GM23338 (cell line): ENCODE data around the gene SDC1. TPM values are rescaled to one million over a fixed set of nuclear protein-coding genes. Genes with fewer than 3 reads are reported as not detected.

ENCODE experiments used
- ATAC-seq: fragments of 200-7000 bp; cut with Tn5 transposase; 3 replicates; pipeline ENCODE4 v1.9.1; 2020
- DNase-seq: peaks from one replicate; pipeline ENCODE4 v3.0.0-alpha.2; 2015; ENCODE audit warnings: low spot score
- H2AFZ ChIP-seq: fragments of 200-600 bp; sonication (generic); 2 replicates; pipeline ENCODE4 v1.8.0; 2016; ENCODE audit warnings: antibody characterized with exemption, mild to moderate bottlenecking, moderate library complexity
- H3F3A ChIP-seq: fragments of 200-600 bp; sonication (generic); replicated peaks from 2 replicates; pipeline ENCODE4 v1.8.0; 2017; ENCODE audit warnings: antibody characterized with exemption, mixed run types, low read depth
- H3K27ac ChIP-seq: fragments of 200-600 bp; sonication (generic); 2 replicates; pipeline ENCODE4 v1.6.1; 2016; ENCODE audit warnings: low read depth
- H3K27me3 ChIP-seq: fragments of 200-600 bp; sonication (generic); 2 replicates; pipeline ENCODE4 v1.8.0; 2016; ENCODE audit warnings: mild to moderate bottlenecking, mixed run types, moderate library complexity; ENCODE audit not compliant: insufficient read depth
- H3K36me3 ChIP-seq: fragments of 200-600 bp; sonication (generic); 2 replicates; pipeline ENCODE4 v1.8.0; 2016; ENCODE audit warnings: mild to moderate bottlenecking; ENCODE audit not compliant: insufficient read depth
- H3K4me1 ChIP-seq: fragments of 200-600 bp; sonication (generic); 2 replicates; pipeline ENCODE4 v1.8.0; 2016; ENCODE audit warnings: mild to moderate bottlenecking, moderate library complexity; ENCODE audit not compliant: insufficient read depth
- H3K4me2 ChIP-seq: fragments of 200-600 bp; sonication (generic); 2 replicates; pipeline ENCODE4 v1.7.1; 2017; ENCODE audit warnings: mixed run types
- H3K4me3 ChIP-seq: fragments of 200-600 bp; sonication (generic); 2 replicates; pipeline ENCODE4 v1.6.1; 2016; ENCODE audit warnings: mixed run types
- H3K79me2 ChIP-seq: fragments of 200-600 bp; sonication (generic); replicated peaks from 2 replicates; pipeline ENCODE4 v1.8.0; 2017; ENCODE audit warnings: mild to moderate bottlenecking; ENCODE audit not compliant: insufficient read depth
- H3K9me2 ChIP-seq: fragments of 200-600 bp; sonication (generic); 2 replicates; pipeline ENCODE4 v1.8.0; 2017; ENCODE audit not compliant: insufficient read depth
- H4K20me1 ChIP-seq: fragments of 200-600 bp; sonication (generic); replicated peaks from 2 replicates; pipeline ENCODE4 v1.8.0; 2017; ENCODE audit warnings: mild to moderate bottlenecking; ENCODE audit not compliant: insufficient read depth
- H3K27ac Mint-ChIP-seq: 2 replicates; pipeline ENCODE4 v1.8.0; 2020; ENCODE audit warnings: inconsistent platforms, mild to moderate bottlenecking, moderate library complexity, mixed read lengths
- H3K27me3 Mint-ChIP-seq: 3 replicates; pipeline ENCODE4 v1.8.0; 2022; ENCODE audit warnings: low read depth, mild to moderate bottlenecking, moderate library complexity, mixed read lengths, inconsistent platforms; ENCODE audit not compliant: insufficient read depth, poor library complexity
- H3K36me3 Mint-ChIP-seq: 3 replicates; pipeline ENCODE4 v1.8.0; 2021; ENCODE audit warnings: low read depth, mild to moderate bottlenecking, inconsistent platforms, moderate library complexity, mixed read lengths
- H3K4me1 Mint-ChIP-seq: 3 replicates; pipeline ENCODE4 v1.8.0; 2020; ENCODE audit warnings: mild to moderate bottlenecking, inconsistent platforms, mixed read lengths
- H3K4me3 Mint-ChIP-seq: 3 replicates; pipeline ENCODE4 v1.8.0; 2021; ENCODE audit warnings: moderate library complexity, mild to moderate bottlenecking, inconsistent platforms, mixed read lengths
- H3K9me3 Mint-ChIP-seq: 3 replicates; pipeline ENCODE4 v1.8.0; 2020; ENCODE audit warnings: moderate library complexity, mild to moderate bottlenecking, inconsistent platforms, mixed read lengths
- EZH2 ChIP-seq: fragments of 200-600 bp; sonication (generic); IDR thresholded peaks from one replicate; pipeline ENCODE4 v1.8.0; 2017; ENCODE audit warnings: antibody characterized with exemption, mild to moderate bottlenecking, low read depth; ENCODE audit not compliant: unreplicated experiment
- polyA plus RNA-seq: library from polyadenylated mRNA; unstranded; fragments of >200 nt; fragmentation: Nextera tagmentation; extraction: Ambion mirVana; gene quantifications from 2 replicates; pipeline ENCODE4 v1.2.1, GENCODE V29; 2016
- total RNA-seq: library from RNA; depleted of rRNA; stranded (reverse); fragments of >200 nt; shearing (Covaris generic); gene quantifications from 2 replicates; pipeline ENCODE4 v1.2.3, GENCODE V29; 2014
- TF ChIP-seq, protein P1 (sequence below): fragments of 250-450 bp; sonication (Bioruptor Pico); IDR thresholded peaks from 2 replicates; pipeline ENCODE4 v1.5.0; 2020; ENCODE audit warnings: mild to moderate bottlenecking, moderate library complexity
- TF ChIP-seq, protein P2 (sequence below): IDR thresholded peaks from one replicate; pipeline ENCODE4 v1.6.1; 2018; ENCODE audit warnings: antibody characterized with exemption; ENCODE audit not compliant: unreplicated experiment
- TF ChIP-seq, protein P3 (sequence below), 2 experiments: fragments of 200-600 bp in 1 of 2; sonication (generic) in 1 of 2; conservative IDR thresholded peaks; 2 replicates each; pipeline versions ENCODE4 v1.5.1 to v1.6.1; 2016 to 2017; ENCODE audit warnings: antibody characterized with exemption in 2 of 2, low read depth in 2 of 2, mild to moderate bottlenecking in 2 of 2, moderate library complexity in 1 of 2

Gene SDC1
- total and polyA plus RNA-seq, 2 experiments from 2014 or later, result 16.6 to 43.0 TPM

DNA sequence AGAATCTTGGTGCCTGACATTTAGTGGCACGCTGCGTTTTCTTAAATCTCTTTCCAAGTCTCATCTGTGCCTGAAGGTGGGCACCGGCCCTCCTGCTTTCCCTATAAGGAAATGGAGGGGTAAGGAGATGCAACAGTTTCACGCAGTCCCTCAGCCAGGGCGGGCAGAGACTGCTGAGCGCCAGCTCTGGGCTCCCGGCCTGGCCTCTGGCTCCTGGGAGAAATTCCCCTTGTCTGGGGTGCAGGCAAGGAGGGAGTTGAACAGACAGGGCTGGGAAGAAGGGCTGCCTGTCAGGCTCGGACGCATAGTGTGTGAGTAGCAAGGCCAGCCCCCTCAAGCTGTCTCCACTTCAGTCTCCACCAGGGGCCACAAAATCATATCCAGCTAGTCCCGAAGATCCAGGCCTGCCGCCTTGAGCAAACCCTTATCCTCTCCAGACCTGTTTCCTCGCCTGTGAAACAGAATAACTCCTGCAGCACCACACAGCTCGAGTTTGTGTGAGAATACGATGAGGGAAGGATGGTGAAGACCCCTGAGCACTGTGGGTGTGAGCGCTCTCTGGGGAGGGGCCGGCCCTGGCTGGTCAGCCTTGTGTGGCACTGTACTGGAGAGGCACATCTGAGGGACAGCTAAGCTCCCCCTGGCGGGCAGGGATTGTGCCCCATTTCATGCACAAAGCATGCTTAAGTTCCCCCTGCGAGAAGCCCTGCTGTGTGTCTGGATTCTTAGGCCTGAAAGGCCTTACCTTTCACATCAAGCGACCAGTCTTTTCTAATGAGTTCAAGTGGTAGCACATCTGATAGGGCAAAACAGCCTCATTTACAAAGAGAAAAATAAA is 33.8 kb downstream of the SDC1 start:
- Histone ChIP-seq H2AFZ (peak overlapping the region; percentile 88), H4K20me1 (no peaks in the 10 kb centered on the region), H3K27ac (no peak overlapping the region), H3K4me1 (peaks cover 14% of the 10 kb centered on the region; the same call in 1 of the 2 replicates), H3K36me3 (no peaks in the 10 kb centered on the region), H3K4me2 (no peak overlapping the region; the same call in 1 of the 2 replicates), H3K79me2 (no peaks in the 10 kb centered on the region), H3K9me2 (no peaks in the 10 kb centered on the region), H3K27me3 (no peaks in the 10 kb centered on the region), H3F3A (0 out of 2 replicates have a peak, but pooled peaks cover 6% of the 10 kb centered on the region), H3K4me3 (no peak overlapping the region)
- Mint-ChIP-seq H3K9me3 (no peaks in the 10 kb centered on the region), H3K4me1 (peaks cover 44% of the 10 kb centered on the region), H3K4me3 (no peak overlapping the region), H3K36me3 (no peaks in the 10 kb centered on the region), H3K27me3 (peaks cover 8% of the 10 kb centered on the region), H3K27ac (no peak overlapping the region)
- ATAC-seq, result peak; percentile 62
- TF ChIP-seq, protein P1, sequence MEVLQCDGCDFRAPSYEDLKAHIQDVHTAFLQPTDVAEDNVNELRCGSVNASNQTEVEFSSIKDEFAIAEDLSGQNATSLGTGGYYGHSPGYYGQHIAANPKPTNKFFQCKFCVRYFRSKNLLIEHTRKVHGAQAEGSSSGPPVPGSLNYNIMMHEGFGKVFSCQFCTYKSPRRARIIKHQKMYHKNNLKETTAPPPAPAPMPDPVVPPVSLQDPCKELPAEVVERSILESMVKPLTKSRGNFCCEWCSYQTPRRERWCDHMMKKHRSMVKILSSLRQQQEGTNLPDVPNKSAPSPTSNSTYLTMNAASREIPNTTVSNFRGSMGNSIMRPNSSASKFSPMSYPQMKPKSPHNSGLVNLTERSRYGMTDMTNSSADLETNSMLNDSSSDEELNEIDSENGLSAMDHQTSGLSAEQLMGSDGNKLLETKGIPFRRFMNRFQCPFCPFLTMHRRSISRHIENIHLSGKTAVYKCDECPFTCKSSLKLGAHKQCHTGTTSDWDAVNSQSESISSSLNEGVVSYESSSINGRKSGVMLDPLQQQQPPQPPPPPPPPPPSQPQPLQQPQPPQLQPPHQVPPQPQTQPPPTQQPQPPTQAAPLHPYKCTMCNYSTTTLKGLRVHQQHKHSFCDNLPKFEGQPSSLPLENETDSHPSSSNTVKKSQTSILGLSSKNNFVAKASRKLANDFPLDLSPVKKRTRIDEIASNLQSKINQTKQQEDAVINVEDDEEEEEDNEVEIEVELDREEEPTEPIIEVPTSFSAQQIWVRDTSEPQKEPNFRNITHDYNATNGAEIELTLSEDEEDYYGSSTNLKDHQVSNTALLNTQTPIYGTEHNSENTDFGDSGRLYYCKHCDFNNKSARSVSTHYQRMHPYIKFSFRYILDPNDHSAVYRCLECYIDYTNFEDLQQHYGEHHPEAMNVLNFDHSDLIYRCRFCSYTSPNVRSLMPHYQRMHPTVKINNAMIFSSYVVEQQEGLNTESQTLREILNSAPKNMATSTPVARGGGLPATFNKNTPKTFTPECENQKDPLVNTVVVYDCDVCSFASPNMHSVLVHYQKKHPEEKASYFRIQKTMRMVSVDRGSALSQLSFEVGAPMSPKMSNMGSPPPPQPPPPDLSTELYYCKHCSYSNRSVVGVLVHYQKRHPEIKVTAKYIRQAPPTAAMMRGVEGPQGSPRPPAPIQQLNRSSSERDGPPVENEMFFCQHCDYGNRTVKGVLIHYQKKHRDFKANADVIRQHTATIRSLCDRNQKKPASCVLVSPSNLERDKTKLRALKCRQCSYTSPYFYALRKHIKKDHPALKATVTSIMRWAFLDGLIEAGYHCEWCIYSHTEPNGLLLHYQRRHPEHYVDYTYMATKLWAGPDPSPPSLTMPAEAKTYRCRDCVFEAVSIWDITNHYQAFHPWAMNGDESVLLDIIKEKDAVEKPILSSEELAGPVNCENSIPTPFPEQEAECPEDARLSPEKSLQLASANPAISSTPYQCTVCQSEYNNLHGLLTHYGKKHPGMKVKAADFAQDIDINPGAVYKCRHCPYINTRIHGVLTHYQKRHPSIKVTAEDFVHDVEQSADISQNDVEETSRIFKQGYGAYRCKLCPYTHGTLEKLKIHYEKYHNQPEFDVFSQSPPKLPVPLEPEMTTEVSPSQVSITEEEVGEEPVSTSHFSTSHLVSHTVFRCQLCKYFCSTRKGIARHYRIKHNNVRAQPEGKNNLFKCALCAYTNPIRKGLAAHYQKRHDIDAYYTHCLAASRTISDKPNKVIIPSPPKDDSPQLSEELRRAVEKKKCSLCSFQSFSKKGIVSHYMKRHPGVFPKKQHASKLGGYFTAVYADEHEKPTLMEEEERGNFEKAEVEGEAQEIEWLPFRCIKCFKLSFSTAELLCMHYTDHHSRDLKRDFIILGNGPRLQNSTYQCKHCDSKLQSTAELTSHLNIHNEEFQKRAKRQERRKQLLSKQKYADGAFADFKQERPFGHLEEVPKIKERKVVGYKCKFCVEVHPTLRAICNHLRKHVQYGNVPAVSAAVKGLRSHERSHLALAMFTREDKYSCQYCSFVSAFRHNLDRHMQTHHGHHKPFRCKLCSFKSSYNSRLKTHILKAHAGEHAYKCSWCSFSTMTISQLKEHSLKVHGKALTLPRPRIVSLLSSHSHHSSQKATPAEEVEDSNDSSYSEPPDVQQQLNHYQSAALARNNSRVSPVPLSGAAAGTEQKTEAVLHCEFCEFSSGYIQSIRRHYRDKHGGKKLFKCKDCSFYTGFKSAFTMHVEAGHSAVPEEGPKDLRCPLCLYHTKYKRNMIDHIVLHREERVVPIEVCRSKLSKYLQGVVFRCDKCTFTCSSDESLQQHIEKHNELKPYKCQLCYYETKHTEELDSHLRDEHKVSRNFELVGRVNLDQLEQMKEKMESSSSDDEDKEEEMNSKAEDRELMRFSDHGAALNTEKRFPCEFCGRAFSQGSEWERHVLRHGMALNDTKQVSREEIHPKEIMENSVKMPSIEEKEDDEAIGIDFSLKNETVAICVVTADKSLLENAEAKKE (CRISPR knock-in tag), result no peak
- TF ChIP-seq EZH2, result no peak
- TF ChIP-seq, protein P2, sequence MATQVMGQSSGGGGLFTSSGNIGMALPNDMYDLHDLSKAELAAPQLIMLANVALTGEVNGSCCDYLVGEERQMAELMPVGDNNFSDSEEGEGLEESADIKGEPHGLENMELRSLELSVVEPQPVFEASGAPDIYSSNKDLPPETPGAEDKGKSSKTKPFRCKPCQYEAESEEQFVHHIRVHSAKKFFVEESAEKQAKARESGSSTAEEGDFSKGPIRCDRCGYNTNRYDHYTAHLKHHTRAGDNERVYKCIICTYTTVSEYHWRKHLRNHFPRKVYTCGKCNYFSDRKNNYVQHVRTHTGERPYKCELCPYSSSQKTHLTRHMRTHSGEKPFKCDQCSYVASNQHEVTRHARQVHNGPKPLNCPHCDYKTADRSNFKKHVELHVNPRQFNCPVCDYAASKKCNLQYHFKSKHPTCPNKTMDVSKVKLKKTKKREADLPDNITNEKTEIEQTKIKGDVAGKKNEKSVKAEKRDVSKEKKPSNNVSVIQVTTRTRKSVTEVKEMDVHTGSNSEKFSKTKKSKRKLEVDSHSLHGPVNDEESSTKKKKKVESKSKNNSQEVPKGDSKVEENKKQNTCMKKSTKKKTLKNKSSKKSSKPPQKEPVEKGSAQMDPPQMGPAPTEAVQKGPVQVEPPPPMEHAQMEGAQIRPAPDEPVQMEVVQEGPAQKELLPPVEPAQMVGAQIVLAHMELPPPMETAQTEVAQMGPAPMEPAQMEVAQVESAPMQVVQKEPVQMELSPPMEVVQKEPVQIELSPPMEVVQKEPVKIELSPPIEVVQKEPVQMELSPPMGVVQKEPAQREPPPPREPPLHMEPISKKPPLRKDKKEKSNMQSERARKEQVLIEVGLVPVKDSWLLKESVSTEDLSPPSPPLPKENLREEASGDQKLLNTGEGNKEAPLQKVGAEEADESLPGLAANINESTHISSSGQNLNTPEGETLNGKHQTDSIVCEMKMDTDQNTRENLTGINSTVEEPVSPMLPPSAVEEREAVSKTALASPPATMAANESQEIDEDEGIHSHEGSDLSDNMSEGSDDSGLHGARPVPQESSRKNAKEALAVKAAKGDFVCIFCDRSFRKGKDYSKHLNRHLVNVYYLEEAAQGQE, result no peak
- TF ChIP-seq, protein P3, sequence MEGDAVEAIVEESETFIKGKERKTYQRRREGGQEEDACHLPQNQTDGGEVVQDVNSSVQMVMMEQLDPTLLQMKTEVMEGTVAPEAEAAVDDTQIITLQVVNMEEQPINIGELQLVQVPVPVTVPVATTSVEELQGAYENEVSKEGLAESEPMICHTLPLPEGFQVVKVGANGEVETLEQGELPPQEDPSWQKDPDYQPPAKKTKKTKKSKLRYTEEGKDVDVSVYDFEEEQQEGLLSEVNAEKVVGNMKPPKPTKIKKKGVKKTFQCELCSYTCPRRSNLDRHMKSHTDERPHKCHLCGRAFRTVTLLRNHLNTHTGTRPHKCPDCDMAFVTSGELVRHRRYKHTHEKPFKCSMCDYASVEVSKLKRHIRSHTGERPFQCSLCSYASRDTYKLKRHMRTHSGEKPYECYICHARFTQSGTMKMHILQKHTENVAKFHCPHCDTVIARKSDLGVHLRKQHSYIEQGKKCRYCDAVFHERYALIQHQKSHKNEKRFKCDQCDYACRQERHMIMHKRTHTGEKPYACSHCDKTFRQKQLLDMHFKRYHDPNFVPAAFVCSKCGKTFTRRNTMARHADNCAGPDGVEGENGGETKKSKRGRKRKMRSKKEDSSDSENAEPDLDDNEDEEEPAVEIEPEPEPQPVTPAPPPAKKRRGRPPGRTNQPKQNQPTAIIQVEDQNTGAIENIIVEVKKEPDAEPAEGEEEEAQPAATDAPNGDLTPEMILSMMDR (conservative IDR thresholded peaks at IDR 0.05; ENCODE audit: low read depth in 2 of 2), result peak; percentile 47 to 67
- peak; percentile 78 for DNase-seq
